ENCODE measurements around the gene CCDC116.
"Not testable (repeated sequence)": the region's sequence is repeated elsewhere in the genome, so short reads cannot be mapped to it uniquely, and the experiment has no call there.

The CCDC116 gene

DNA sequence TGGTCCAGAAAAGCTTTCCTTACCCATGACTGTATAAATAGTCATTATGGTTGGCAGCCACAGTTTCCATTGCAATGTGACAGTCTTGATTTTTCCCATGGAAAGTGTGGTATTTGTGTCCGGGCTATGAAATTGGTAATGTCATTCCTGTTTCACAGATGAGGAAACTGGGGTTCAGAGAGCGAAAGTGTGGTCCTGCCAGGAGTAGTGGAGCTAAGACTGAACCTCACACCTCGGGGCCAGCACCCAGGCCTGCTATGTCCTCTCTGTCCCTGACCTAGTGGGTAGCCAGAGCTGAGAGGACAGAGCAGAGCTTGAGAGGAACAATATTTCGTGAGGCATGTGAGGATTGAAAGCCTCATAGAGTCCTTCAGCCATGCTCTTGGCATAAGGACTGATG lies 1.5 kb upstream of the CCDC116 start:
- no peak for DNase-seq (ENCODE audit: low read depth in 2 of 2)

GRCh38 chr22:21632931-21633330 lies 371 bp downstream of the CCDC116 start:
- no peak for DNase-seq (ENCODE audit: low read depth in 2 of 2)

GRCh38 chr22:21633481-21633880 lies 921 bp downstream of the CCDC116 start:
- no peak for DNase-seq (ENCODE audit: low read depth in 2 of 2)

DNA sequence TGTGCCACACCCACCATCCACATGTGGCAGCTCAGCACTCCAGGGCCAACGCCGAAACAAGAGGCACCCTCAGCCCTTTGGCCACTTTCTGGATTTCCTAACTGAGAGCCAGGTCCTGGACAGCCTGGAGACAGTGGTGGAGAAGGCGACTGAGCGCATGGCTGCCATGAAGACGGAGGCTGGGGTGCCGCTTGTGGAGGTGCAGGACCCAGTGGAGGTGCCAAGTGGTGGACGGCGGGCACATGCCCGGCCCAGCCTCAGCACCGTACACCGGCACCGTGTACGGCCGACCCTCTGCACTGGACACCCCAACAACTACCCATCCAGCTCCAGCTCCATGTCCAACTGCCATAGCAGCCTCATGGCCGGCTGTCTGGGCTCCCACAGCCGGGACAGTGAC lies 1.5 kb downstream of the CCDC116 start:
- no peak for DNase-seq (ENCODE audit: low read depth in 2 of 2)

GRCh38 chr22:21634844-21635243 lies 2.3 kb downstream of the CCDC116 start:
- no peak for DNase-seq (ENCODE audit: low read depth in 2 of 2)

GRCh38 chr22:21635771-21636510 lies 3.4 kb downstream of the CCDC116 start:
- no peak for DNase-seq (ENCODE audit: low read depth in 2 of 2)

GRCh38 chr22:21636629-21637218 lies 4.2 kb downstream of the CCDC116 start:
- no peak for DNase-seq (ENCODE audit: low read depth in 2 of 2)

- DNase-seq (ENCODE audit: low read depth in 2 of 2): not testable (repeated sequence)
Observed at GRCh38 chr22:21637450-21637849, 4.9 kb downstream of the CCDC116 start.

GRCh38 chr22:21639359-21639758 lies 6.8 kb downstream of the CCDC116 start:
- no peak for DNase-seq (ENCODE audit: low read depth in 2 of 2)

DNA sequence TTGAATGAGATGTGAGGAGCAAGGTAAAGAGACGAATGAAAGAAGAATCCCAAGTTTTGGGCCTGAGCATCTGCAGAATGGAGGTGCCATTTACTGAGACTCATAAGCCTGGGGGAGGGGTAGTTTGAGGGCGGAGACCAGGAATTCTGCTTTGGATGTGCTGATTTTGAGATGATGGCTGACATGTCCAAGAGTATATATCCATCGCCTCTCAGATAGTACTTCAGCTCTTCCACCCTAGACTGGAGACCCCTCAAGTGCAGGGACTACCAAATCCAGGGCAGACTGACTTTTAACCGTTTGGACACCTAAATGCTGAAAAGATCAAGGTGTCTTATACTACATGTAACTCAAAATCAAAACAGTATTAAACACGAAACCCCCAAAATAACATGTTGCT lies 8.2 kb downstream of the CCDC116 start:
- DNase-seq (ENCODE audit: low read depth in 2 of 2): no peak

- DNase-seq (ENCODE audit: low read depth in 2 of 2): no peak
Observed at GRCh38 chr22:21641417-21641788, 8.8 kb downstream of the CCDC116 start.

DNA sequence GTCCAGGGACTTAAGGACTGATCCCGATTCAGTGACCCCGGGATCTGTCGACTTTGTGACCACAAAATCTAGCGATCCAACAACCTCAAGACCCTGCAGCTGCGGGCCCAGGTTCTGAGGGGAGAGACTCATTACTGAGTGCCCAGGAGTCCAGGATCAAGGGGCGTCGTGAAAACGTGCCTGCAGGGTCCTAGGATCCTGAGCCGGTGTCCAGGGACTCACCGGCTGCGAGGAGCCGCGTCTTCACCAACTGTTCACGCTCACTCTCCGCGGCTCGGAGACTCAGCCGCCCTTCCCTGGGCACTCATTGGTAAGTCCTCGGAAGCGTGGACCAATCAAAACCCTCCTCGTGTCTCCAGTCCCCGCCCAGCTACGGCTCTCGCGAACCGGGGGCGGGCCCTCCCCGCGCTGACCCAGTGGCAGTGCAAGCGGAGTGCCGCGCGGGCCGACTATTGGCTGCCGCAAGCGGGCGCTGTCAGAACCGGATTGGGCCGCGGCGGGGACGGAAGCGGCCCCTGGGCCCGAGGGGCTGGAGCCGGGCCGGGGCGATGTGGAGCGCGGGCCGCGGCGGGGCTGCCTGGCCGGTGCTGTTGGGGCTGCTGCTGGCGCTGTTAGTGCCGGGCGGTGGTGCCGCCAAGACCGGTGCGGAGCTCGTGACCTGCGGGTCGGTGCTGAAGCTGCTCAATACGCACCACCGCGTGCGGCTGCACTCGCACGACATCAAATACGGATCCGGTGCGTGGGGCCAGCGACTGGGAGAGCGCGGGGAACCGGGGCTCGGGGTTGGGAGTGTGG lies 9.4 kb downstream of the CCDC116 start, which contains the start of gene SDF2L1:
Gene SDF2L1 (plus strand): TSS at position 514 of the 795 bp plus-strand sequence. CDS start 35 bp downstream, at position 549.
- DNase-seq (ENCODE audit: low read depth in 2 of 2): peak; percentile 96

- DNase-seq (ENCODE audit: low read depth in 2 of 2): peak; percentile 45 to 52
Observed at GRCh38 chr22:21642584-21643448, 10.3 kb downstream of the CCDC116 start.

- DNase-seq (ENCODE audit: low read depth in 2 of 2): no peak
Observed at GRCh38 chr22:21643533-21644357, 11.2 kb downstream of the CCDC116 start.

- DNase-seq (ENCODE audit: low read depth in 2 of 2): not testable (repeated sequence)
Observed at GRCh38 chr22:21645513-21645912, 13.0 kb downstream of the CCDC116 start.

- DNase-seq (ENCODE audit: low read depth in 2 of 2): peak; percentile 51 to 67
Observed at GRCh38 chr22:21646608-21647590, 14.3 kb downstream of the CCDC116 start.

DNA sequence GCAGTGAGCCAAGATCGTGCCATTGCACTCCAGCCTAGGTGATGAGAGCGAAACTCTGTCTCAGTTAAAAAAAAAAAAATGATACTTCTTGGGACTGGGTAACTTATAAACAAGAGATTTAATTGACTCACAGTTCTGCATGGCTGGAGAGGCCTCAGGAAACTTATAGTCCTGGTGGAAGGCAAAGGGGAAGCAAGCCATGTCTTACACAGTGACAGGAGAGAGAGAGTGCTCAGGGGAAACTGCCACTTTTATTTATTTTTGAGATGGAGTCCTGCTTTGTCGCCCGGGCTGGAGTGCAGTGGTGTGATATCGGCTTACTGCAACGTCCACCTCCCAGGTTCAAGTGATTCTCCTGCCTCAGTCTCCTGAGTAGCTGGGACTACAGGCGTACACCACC lies 17.7 kb downstream of the CCDC116 start:
- no peak for DNase-seq (ENCODE audit: low read depth in 2 of 2)

DNA sequence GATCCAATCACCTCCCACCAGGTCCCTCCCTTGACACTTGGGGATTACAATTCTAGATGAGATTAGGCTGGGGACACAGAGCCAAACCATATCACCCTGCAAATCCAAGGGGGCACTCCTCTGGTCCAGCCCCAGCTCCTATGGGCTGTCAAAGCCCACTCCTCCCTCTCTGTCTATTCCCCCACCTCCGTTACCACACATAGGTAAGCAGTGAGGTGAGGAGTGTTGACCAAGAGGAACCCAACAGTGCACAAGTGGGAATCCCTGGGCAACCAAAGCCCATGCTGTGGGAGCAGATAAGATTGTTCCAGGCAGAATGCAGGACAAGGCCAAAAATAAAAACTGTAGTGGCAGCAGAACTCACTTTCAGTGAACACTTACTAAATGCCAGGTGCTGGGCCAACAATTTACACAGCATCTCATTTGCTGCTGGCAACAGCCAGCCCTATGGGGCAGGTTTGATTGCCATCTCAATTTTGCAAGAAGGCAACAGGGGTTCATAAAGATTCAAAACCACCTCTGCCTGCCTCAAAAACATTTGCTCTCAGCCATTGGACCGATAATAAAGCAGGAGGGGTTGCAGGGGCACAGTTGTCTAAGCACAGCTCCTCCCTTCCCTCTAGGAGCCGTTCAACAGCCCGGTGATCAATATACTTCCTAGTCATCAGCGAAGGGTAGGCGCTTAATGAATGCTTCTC lies 18.4 kb downstream of the CCDC116 start:
- DNase-seq (ENCODE audit: low read depth in 2 of 2): no peak

DNA sequence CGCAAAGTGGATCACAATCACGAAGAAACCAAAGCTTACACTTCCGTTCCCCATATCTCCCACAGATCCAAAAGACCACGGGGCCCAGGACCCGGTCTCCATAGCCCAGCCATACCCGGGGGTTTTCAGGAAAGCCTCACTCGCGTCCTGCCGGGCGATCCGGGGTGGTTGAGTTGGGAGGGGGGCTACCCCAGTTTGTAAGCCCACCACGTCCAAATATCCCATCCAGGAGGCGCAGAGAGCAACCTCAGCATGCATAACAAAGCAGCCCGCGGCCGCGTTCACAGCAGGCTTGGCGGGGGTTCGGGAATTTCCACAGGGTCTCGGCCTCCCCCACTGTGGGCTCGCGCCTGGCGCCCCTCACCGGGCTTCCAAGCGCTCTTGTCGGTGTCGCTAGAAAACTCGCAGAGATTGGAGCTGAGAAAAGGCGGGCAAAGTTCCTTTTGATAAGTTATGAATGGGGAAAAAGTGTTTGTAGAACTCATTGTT lies 19.0 kb downstream of the CCDC116 start:
- no peak for DNase-seq (ENCODE audit: low read depth in 2 of 2)
